Measurements from ENCODE around the gene PCED1B.
"Not testable (repeated sequence)": the region's sequence is repeated elsewhere in the genome, so short reads cannot be mapped to it uniquely, and the experiment has no call there.

The PCED1B gene

GRCh38 chr12:47165934-47166333 lies 86.5 kb downstream of the PCED1B start:
- no peak for TF ChIP-seq CTCF (IDR thresholded peaks at IDR 0.05; ENCODE audit: borderline replicate concordance, insufficient read depth, low read depth, low read length)
- H3K4me3 ChIP-seq (ENCODE audit: low read depth, low read length): no peak overlapping the region

GRCh38 chr12:47166365-47166764 lies 86.9 kb downstream of the PCED1B start:
- TF ChIP-seq CTCF (IDR thresholded peaks at IDR 0.05; ENCODE audit: borderline replicate concordance, insufficient read depth, low read depth, low read length): no peak

GRCh38 chr12:47170281-47170680 lies 90.9 kb downstream of the PCED1B start:
- not testable (repeated sequence) for H3K4me3 ChIP-seq (ENCODE audit: low read depth, low read length)

More at GRCh38 chr12:47166365-47166764, 86.9 kb downstream of the PCED1B start:
- H3K4me3 ChIP-seq (ENCODE audit: low read depth, low read length): no peak overlapping the region

GRCh38 chr12:47178014-47178413 lies 98.6 kb downstream of the PCED1B start:
- H3K4me3 ChIP-seq (ENCODE audit: low read depth, low read length): no peak overlapping the region
- no peak for TF ChIP-seq CTCF (IDR thresholded peaks at IDR 0.05; ENCODE audit: borderline replicate concordance, insufficient read depth, low read depth, low read length)

GRCh38 chr12:47182164-47182938 lies 102.9 kb downstream of the PCED1B start:
- not testable (repeated sequence) for H3K4me3 ChIP-seq (ENCODE audit: low read depth, low read length)

GRCh38 chr12:47184229-47184628 lies 104.8 kb downstream of the PCED1B start:
- TF ChIP-seq CTCF (IDR thresholded peaks at IDR 0.05; ENCODE audit: borderline replicate concordance, insufficient read depth, low read depth, low read length): no peak

GRCh38 chr12:47184813-47185212 lies 105.4 kb downstream of the PCED1B start:
- TF ChIP-seq CTCF (IDR thresholded peaks at IDR 0.05; ENCODE audit: borderline replicate concordance, insufficient read depth, low read depth, low read length): no peak

More at GRCh38 chr12:47184229-47184628, 104.8 kb downstream of the PCED1B start:
- H3K4me3 ChIP-seq (ENCODE audit: low read depth, low read length): no peak overlapping the region

GRCh38 chr12:47186246-47186645 lies 106.8 kb downstream of the PCED1B start:
- no peak overlapping the region for H3K4me3 ChIP-seq (ENCODE audit: low read depth, low read length)
- TF ChIP-seq CTCF (IDR thresholded peaks at IDR 0.05; ENCODE audit: borderline replicate concordance, insufficient read depth, low read depth, low read length): no peak

More at GRCh38 chr12:47184813-47185212, 105.4 kb downstream of the PCED1B start:
- no peak overlapping the region for H3K4me3 ChIP-seq (ENCODE audit: low read depth, low read length)

All from GM12875 (cell line).